ENCODE measurements around the gene RNASE9.

DNA sequence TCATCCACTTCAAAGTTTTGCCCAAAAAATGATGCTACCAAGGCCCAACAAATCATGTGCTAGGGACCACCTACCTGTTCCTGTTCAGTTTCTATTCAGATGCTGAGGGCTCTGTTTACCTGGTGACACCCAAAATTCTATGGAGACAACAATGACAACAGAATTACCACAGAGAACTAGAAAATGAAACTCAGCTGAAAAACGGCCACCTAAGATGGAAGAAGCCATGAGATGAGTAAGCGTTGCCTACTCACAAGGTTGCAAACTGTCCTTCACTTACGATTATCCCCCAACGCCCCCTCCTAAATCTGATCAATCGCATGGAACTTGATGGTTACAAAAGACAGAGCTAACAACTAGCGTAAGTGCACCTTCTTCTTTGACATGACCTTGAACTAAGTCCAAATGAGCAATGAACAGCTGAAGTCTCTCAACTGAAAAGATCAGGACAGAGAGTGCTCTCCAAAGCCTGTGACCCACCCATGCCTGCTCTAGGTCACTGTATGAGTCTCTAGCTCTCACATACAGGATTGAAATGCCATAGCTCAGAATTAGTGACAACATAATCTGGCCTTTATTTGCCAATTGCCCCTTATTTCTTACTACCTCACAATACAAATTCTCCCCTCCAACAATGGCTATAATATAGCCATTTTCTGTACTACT, 26.8 kb upstream of the RNASE9 start, which contains the start of gene RNASE11:
- TF ChIP-seq, protein P1, sequence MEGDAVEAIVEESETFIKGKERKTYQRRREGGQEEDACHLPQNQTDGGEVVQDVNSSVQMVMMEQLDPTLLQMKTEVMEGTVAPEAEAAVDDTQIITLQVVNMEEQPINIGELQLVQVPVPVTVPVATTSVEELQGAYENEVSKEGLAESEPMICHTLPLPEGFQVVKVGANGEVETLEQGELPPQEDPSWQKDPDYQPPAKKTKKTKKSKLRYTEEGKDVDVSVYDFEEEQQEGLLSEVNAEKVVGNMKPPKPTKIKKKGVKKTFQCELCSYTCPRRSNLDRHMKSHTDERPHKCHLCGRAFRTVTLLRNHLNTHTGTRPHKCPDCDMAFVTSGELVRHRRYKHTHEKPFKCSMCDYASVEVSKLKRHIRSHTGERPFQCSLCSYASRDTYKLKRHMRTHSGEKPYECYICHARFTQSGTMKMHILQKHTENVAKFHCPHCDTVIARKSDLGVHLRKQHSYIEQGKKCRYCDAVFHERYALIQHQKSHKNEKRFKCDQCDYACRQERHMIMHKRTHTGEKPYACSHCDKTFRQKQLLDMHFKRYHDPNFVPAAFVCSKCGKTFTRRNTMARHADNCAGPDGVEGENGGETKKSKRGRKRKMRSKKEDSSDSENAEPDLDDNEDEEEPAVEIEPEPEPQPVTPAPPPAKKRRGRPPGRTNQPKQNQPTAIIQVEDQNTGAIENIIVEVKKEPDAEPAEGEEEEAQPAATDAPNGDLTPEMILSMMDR (IDR thresholded peaks at IDR 0.05; ENCODE audit: low read depth, low read length) = no peak
- TF ChIP-seq EZH2phosphoT487 (IDR thresholded peaks at IDR 0.05; ENCODE audit: low read depth) = no peak
